ENCODE measurements around the gene DZIP1.

Gene DZIP1

DNA sequence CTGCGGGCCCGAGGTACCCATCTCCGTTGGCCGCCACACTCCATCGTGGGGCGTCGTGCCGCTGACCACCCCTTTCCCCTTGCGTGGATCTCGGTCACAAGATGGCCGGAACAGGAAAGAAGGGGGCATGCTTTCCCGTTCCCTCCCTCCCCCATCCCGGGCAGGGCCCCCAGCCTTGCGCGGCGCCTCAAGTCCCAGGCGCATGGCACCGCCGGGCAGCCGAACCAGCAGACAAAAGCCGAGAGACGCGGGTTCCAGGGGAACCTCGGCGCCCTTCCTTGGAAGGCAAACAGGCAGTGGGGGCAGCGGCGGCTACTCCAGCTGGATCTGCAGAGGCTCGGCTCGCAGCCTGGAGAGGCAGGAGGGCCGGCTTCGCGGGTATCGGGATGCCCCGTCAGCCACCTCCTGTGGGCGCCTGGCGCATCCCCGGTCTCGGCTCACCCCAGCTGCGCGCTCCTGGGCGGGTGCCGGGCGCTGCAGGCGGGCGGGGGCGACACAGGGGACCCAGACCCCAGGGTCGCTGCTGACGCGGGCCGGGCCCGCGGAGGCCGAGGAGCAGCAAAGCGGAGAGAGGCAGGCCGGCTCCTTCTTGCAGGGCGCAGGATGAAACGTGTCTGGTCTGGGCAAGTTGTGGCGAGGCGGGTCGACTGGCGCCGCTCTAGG is 439 bp downstream of the DZIP1 start:
- TF ChIP-seq, protein P1, sequence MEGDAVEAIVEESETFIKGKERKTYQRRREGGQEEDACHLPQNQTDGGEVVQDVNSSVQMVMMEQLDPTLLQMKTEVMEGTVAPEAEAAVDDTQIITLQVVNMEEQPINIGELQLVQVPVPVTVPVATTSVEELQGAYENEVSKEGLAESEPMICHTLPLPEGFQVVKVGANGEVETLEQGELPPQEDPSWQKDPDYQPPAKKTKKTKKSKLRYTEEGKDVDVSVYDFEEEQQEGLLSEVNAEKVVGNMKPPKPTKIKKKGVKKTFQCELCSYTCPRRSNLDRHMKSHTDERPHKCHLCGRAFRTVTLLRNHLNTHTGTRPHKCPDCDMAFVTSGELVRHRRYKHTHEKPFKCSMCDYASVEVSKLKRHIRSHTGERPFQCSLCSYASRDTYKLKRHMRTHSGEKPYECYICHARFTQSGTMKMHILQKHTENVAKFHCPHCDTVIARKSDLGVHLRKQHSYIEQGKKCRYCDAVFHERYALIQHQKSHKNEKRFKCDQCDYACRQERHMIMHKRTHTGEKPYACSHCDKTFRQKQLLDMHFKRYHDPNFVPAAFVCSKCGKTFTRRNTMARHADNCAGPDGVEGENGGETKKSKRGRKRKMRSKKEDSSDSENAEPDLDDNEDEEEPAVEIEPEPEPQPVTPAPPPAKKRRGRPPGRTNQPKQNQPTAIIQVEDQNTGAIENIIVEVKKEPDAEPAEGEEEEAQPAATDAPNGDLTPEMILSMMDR (IDR thresholded peaks at IDR 0.05; ENCODE audit: low read depth, low read length, missing control alignments): no peak
- no peak for DNase-seq (ENCODE audit: low read depth)
- in situ Hi-C loops (cut with HindIII; ENCODE audit: low sequenced_read_pairs): loop anchor here (25.0 kb wide), 1 partner anchor 193 kb away; no protein-coding TSS in a partner anchor
- peak overlapping the region; percentile 74 for H3K4me3 ChIP-seq (ENCODE audit: low read depth, low read length)

DNA sequence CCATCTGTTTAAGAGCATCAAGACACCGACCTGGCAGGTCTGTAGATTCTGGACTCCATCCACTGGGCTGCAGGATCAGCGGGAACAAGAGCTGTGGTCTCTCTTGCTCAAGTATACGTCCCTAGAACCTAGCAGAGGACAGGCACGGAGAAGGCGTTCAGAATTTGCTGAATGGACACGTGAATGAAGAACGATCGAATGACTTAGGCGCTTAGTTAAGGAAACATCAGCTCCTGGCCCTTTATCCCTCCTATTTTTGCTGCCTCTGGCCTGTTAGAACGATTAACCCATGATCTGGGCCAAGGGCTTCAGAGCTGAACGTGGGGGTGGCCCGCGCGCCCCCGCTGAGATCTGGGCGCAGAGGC is 953 bp downstream of the DZIP1 start:
- TF ChIP-seq, protein P1 (IDR thresholded peaks at IDR 0.05; ENCODE audit: low read depth, low read length, missing control alignments): no peak
- peak overlapping the region; percentile 74 for H3K4me3 ChIP-seq (ENCODE audit: low read depth, low read length)
- in situ Hi-C loops (cut with HindIII; ENCODE audit: low sequenced_read_pairs): loop anchor here (25.0 kb wide), 1 partner anchor 194 kb away; no protein-coding TSS in a partner anchor
- DNase-seq (ENCODE audit: low read depth): no peak

DNA sequence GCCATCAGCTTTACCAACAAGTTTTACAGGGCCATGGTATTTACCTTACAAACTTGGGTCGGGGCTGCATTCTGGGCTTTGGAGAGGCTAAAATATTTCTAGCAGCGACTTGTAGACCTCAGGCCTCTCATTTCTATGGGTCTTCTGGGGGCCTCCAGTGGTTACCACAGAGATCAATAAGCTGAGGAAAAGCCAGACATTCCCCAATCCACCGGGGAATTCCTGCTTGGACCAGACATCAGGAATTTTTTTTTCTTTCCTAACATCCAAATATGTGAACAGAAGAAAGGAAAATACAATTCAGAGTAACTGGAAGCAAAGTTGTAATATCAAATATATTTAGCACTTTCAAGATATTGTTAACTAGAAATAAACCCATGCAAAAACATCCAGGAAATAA is 1.5 kb downstream of the DZIP1 start:
- H3K4me3 ChIP-seq (ENCODE audit: low read depth, low read length): peak overlapping the region; percentile 74
- no peak for DNase-seq (ENCODE audit: low read depth)
- in situ Hi-C loops (cut with HindIII; ENCODE audit: low sequenced_read_pairs): loop anchor here (25.0 kb wide), 1 partner anchor 194 kb away; no protein-coding TSS in a partner anchor
- TF ChIP-seq, protein P1 (IDR thresholded peaks at IDR 0.05; ENCODE audit: low read depth, low read length, missing control alignments): no peak

DNA sequence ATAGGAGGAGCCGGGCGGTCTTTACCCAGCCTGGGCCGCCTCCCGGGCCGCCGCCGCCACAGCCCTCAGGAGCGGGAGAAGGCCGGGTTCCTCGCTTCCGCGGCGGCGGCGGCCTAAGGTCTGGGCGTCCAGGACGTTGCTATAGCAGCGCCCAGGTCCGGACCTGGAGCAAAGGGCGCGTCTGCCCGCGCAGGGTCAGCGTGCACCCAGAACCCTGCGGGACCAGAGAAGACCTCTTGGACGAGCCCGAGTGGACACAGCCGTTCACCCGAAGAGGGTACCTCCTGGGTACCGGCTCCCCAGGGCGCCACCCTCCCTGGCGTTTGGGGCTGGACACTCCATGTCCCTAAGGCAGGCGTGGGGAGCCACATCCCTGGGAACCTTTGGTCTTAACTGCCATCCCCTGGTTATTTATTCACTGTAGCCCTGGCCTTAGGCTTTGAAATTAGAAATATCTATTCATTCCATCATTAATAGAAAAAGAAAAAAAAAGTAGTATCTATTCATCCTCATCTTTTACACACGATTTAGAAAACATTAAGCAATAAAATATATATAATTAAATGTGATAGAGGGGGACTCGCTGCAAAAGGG is 2.4 kb downstream of the DZIP1 start:
- H3K4me3 ChIP-seq (ENCODE audit: low read depth, low read length): peak overlapping the region; percentile 74
- TF ChIP-seq, protein P1 (IDR thresholded peaks at IDR 0.05; ENCODE audit: low read depth, low read length, missing control alignments): no peak
- in situ Hi-C loops (cut with HindIII; ENCODE audit: low sequenced_read_pairs): loop anchor here (25.0 kb wide), 1 partner anchor 195 kb away; no protein-coding TSS in a partner anchor
- DNase-seq (ENCODE audit: low read depth): no peak

DNA sequence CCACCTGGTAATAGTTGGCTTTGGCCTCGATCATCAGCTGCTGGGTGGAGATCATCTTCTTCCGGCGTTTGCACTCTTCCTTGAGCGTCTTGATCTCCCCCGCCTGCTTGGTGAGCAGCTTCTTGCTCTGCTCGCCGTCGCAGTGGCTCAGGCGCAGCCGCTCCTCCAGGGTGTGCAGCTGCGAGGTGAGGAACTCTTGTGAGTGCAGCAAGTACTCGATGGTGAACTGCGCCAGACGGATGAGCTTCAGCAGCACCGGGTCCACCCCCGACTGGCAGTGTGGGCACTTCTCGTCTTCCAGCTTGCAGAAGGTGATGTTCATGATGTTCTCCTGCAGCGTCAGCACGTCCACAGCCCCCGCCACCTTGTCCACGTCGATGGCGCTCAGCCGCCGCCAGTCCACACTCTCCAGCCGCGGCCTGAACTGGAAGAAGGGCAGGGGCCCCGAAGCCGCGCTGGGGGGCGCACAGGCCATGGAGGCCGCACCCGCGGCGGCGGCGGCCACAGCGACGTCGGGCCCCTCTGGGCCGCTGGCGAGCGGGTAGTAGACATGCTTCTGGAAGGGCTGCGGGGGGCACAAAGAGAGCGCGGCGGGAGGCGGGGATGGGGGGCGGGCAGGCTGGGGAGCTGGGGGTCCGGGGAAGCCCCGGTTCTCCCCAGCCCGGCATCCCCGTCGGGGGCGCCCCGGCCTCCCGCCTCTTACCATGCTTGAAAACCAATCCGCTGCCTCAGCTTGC is 3.0 kb downstream of the DZIP1 start:
- peak overlapping the region; percentile 74 for H3K4me3 ChIP-seq (ENCODE audit: low read depth, low read length)
- in situ Hi-C loops (cut with HindIII; ENCODE audit: low sequenced_read_pairs): loop anchor here (25.0 kb wide), 1 partner anchor 196 kb away; no protein-coding TSS in a partner anchor
- TF ChIP-seq, protein P1 (IDR thresholded peaks at IDR 0.05; ENCODE audit: low read depth, low read length, missing control alignments): no peak
- DNase-seq (ENCODE audit: low read depth): no peak

DNA sequence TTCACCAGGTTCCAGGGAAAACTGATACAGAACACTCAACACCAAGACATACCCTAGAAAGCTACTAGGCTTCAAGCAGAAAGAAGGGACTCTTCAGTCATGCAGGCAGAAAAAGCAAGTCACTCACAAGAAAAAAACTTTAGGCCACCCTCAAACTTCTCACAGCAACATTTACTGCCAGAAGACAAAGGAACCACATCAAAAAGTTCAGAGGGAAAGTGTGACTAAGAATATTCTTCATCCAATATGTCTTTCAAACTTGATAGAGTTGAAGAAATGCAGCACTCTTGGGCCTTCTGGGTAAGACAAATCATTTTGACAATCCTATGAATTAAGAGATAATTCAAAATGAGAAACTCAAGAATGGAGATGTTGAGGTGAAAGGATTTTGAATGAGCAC is 7.7 kb downstream of the DZIP1 start:
- TF ChIP-seq, protein P1 (IDR thresholded peaks at IDR 0.05; ENCODE audit: low read depth, low read length, missing control alignments): no peak
- no peak for DNase-seq (ENCODE audit: low read depth)
- no peak overlapping the region for H3K4me3 ChIP-seq (ENCODE audit: low read depth, low read length)
- in situ Hi-C loops (cut with HindIII; ENCODE audit: low sequenced_read_pairs): loop anchor here (25.0 kb wide), 1 partner anchor 200 kb away; no protein-coding TSS in a partner anchor
